ENCODE measurements around the gene PEX11B.

The PEX11B gene

DNA sequence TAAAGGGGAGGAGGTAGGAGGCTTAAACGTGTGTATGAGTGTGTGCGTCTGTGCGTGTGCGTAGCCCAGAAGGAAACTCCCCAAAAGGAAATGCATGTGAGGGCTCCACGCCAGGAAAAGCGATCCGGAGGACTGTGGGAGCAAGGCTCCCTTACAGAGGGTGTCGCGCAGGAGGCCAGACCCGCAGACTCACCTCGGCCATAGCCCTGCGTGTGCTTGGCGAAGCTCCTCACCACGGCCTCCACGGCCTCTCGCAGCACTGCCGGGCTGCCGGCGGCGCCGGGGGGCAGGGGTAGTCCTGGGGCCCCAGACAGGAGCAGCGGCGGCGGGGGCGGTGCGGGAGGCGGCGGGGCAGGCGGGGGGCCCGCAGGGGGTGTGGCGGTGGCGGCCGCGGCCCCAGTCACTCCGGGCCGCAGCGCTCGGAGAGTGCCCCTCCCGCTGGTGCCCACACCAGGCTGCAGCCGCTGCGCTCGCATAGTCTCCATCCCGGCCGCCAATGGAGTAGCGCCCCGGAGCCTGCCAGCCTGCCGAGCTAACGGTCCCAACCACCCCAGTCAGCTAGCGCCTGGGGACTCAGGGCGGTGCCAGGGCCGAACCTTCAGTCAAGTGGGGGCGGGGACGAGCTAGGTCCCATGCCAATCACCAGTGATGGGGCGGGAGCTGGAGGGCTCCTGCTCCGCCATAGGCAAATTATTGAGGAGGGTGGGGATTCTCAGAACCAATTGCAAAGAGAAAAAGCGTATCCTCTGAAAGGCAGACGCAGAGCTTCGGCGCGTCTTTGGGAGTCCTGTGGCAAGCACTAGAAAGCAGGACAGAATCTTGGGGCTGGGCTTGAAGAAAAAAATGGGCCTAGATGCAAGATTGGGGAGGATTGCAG is 39.2 kb upstream of the PEX11B start, which contains the start of gene LIX1L:
TSS of gene LIX1L (minus strand) at position 575 of the 877 bp plus-strand sequence. CDS start at position 485, 90 bp downstream.
- Histone ChIP-seq H3K4me1 (ENCODE audit: insufficient read depth, low read length) (peaks cover 7% of the 10 kb centered on the region), H3K9me3 (ENCODE audit: control insufficient read depth, insufficient read depth, low read length) (no peaks in the 10 kb centered on the region), H3K36me3 (ENCODE audit: insufficient read depth, low read length) (no peaks in the 10 kb centered on the region), H3K9ac (ENCODE audit: low read depth, low read length) (peak within 1 kb of the TSS; percentile 68)

GRCh38 chr1:145956781-145957442 is 38.4 kb upstream of the PEX11B start:
- Histone ChIP-seq H3K9ac (ENCODE audit: low read depth, low read length) (peak overlapping the region; percentile 68), H3K9me3 (ENCODE audit: control insufficient read depth, insufficient read depth, low read length) (no peaks in the 10 kb centered on the region), H3K4me1 (ENCODE audit: insufficient read depth, low read length) (peaks cover 7% of the 10 kb centered on the region), H3K36me3 (ENCODE audit: insufficient read depth, low read length) (no peaks in the 10 kb centered on the region)

DNA sequence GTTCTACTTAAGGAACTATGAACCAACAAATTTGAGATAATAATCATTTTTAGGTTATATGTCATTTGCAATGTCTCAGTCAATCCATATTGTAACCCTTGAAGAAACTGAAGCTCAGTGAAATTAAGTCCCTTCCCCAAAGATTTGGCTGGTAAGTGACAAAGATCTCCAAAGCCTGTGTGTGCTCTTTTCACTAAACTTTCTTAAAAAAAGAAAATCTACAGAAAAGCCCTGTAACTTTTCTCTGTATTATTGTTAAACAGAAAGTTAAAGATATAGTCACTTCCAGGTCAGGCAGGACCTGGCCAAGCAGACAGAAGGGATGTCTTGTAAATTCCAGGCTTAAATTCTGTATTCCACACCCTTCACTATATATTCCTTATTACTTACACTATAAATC is 37.8 kb upstream of the PEX11B start:
- Histone ChIP-seq H3K9ac (ENCODE audit: low read depth, low read length) (peak overlapping the region; percentile 68; the same call in 1 of the 2 replicates), H3K36me3 (ENCODE audit: insufficient read depth, low read length) (no peaks in the 10 kb centered on the region), H3K9me3 (ENCODE audit: control insufficient read depth, insufficient read depth, low read length) (no peaks in the 10 kb centered on the region), H3K4me1 (ENCODE audit: insufficient read depth, low read length) (peaks cover 7% of the 10 kb centered on the region)

GRCh38 chr1:145955436-145955835 is 36.9 kb upstream of the PEX11B start:
- H3K9me3 ChIP-seq (ENCODE audit: control insufficient read depth, insufficient read depth, low read length): no peaks in the 10 kb centered on the region
- H3K4me1 ChIP-seq (ENCODE audit: insufficient read depth, low read length): peaks cover 10% of the 10 kb centered on the region
- H3K36me3 ChIP-seq (ENCODE audit: insufficient read depth, low read length): no peaks in the 10 kb centered on the region
- peak overlapping the region; percentile 6; the same call in 1 of the 2 replicates for H3K9ac ChIP-seq (ENCODE audit: low read depth, low read length)

DNA sequence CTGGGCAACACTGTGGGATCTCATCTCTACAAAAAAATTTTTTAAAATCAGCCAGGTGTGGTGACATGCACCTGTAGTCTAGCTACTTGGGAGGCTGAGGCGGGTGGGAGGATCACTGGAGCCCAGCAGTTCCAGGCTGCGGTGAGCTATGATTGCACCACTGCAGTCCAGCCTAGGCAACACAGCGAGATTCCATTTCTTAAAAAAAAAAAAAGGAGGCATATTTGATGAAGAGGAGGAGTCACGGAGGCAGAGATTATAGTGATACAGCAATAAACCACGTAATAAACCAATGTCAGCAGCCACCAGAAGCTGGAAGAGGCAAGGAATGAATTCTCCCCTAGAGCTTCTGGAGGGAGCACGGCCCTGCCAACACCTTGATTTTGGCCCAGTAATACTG is 35.3 kb upstream of the PEX11B start:
- H3K36me3 ChIP-seq (ENCODE audit: insufficient read depth, low read length): no peaks in the 10 kb centered on the region
- no peak overlapping the region for H3K9ac ChIP-seq (ENCODE audit: low read depth, low read length)
- H3K4me1 ChIP-seq (ENCODE audit: insufficient read depth, low read length): peaks cover 7% of the 10 kb centered on the region
- no peaks in the 10 kb centered on the region for H3K9me3 ChIP-seq (ENCODE audit: control insufficient read depth, insufficient read depth, low read length)

DNA sequence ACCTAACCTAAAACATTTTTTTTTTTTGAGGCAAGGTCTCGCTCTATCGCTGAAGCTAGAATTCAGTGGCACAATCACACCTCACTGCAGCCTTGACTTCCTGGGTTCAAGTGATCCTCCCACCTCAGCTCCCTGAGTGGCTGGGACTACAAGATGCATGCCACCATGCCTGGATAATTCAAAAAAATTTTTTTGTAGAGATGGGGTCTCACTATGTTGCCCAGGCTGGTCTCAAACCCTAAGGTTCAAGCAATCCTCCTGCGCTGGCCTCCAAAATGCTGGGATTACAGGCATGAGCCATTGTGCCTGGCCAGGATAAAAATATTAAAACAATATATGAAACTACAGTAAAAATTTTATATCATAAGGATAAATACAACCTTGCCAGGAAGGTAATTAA is 34.4 kb upstream of the PEX11B start:
- no peaks in the 10 kb centered on the region for H3K36me3 ChIP-seq (ENCODE audit: insufficient read depth, low read length)
- no peak overlapping the region for H3K9ac ChIP-seq (ENCODE audit: low read depth, low read length)
- H3K4me1 ChIP-seq (ENCODE audit: insufficient read depth, low read length): peaks cover 9% of the 10 kb centered on the region
- H3K9me3 ChIP-seq (ENCODE audit: control insufficient read depth, insufficient read depth, low read length): no peaks in the 10 kb centered on the region

DNA sequence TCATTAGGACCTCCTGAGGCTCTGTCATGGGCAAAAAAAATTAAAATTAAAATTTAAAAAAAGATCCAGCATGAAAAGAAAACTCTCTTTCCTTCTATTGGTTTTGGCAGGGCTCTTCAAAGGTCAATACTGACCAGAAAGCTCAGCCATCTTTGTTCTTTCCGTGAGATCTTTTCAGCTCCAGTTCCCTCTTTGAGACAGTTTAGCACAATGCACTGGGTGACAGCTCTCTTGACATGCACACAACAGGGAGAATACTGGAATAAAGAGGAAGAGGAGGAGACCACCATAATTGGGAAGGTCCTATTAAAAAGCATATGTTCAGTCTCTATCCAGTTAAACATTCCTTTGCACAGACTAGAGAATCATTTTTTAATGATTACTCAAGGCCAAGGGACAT is 33.0 kb upstream of the PEX11B start:
- Histone ChIP-seq H3K9me3 (ENCODE audit: control insufficient read depth, insufficient read depth, low read length) (no peaks in the 10 kb centered on the region), H3K4me1 (ENCODE audit: insufficient read depth, low read length) (peaks cover 21% of the 10 kb centered on the region), H3K36me3 (ENCODE audit: insufficient read depth, low read length) (no peaks in the 10 kb centered on the region), H3K9ac (ENCODE audit: low read depth, low read length) (no peak overlapping the region)

GRCh38 chr1:145949219-145949618 is 30.7 kb upstream of the PEX11B start:
- Histone ChIP-seq H3K9ac (ENCODE audit: low read depth, low read length) (no peak overlapping the region), H3K9me3 (ENCODE audit: control insufficient read depth, insufficient read depth, low read length) (no peaks in the 10 kb centered on the region), H3K4me1 (ENCODE audit: insufficient read depth, low read length) (peaks cover 21% of the 10 kb centered on the region), H3K36me3 (ENCODE audit: insufficient read depth, low read length) (no peaks in the 10 kb centered on the region)

- Histone ChIP-seq H3K9me3 (ENCODE audit: control insufficient read depth, insufficient read depth, low read length) (no peaks in the 10 kb centered on the region), H3K4me1 (ENCODE audit: insufficient read depth, low read length) (peaks cover 21% of the 10 kb centered on the region), H3K9ac (ENCODE audit: low read depth, low read length) (no peak overlapping the region), H3K36me3 (ENCODE audit: insufficient read depth, low read length) (no peaks in the 10 kb centered on the region)
These were observed 29.0 kb upstream of the PEX11B start for GRCh38 chr1:145947551-145947950.

- Histone ChIP-seq H3K4me1 (ENCODE audit: insufficient read depth, low read length) (peaks cover 21% of the 10 kb centered on the region), H3K9me3 (ENCODE audit: control insufficient read depth, insufficient read depth, low read length) (no peaks in the 10 kb centered on the region), H3K36me3 (ENCODE audit: insufficient read depth, low read length) (no peaks in the 10 kb centered on the region), H3K9ac (ENCODE audit: low read depth, low read length) (no peak overlapping the region)
These were observed 28.0 kb upstream of the PEX11B start for GRCh38 chr1:145946477-145946986.

- H3K9ac ChIP-seq (ENCODE audit: low read depth, low read length): no peak overlapping the region
- peaks cover 18% of the 10 kb centered on the region for H3K4me1 ChIP-seq (ENCODE audit: insufficient read depth, low read length)
- no peaks in the 10 kb centered on the region for H3K36me3 ChIP-seq (ENCODE audit: insufficient read depth, low read length)
- H3K9me3 ChIP-seq (ENCODE audit: control insufficient read depth, insufficient read depth, low read length): no peaks in the 10 kb centered on the region
These were observed 26.0 kb upstream of the PEX11B start for GRCh38 chr1:145944532-145944931.

DNA sequence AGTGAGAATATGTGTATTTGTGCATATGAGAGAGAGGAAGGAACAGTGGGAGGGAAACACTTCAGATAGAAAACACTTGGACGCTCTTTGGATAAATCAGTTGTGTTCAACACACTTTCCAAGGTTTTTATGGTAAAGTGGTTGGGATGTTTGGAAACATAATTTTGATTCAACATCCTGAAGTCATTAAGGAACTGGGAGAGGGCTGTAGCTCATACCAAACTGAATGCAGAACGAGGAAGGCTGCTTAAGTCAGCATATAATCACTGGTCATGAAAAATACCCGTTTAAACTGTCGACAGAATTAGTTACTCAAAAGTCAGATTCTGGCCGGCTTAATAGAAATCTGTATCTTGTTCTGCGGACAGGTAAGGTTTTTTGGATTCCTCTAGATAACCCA is 24.4 kb upstream of the PEX11B start:
- H3K36me3 ChIP-seq (ENCODE audit: insufficient read depth, low read length): no peaks in the 10 kb centered on the region
- peaks cover 12% of the 10 kb centered on the region for H3K4me1 ChIP-seq (ENCODE audit: insufficient read depth, low read length)
- no peaks in the 10 kb centered on the region for H3K9me3 ChIP-seq (ENCODE audit: control insufficient read depth, insufficient read depth, low read length)
- H3K9ac ChIP-seq (ENCODE audit: low read depth, low read length): no peak overlapping the region

- H3K9me3 ChIP-seq (ENCODE audit: control insufficient read depth, insufficient read depth, low read length): no peaks in the 10 kb centered on the region
- H3K9ac ChIP-seq (ENCODE audit: low read depth, low read length): no peak overlapping the region
- H3K36me3 ChIP-seq (ENCODE audit: insufficient read depth, low read length): no peaks in the 10 kb centered on the region
- H3K4me1 ChIP-seq (ENCODE audit: insufficient read depth, low read length): peaks cover 7% of the 10 kb centered on the region
These were observed 23.9 kb upstream of the PEX11B start for GRCh38 chr1:145942405-145942804.

DNA sequence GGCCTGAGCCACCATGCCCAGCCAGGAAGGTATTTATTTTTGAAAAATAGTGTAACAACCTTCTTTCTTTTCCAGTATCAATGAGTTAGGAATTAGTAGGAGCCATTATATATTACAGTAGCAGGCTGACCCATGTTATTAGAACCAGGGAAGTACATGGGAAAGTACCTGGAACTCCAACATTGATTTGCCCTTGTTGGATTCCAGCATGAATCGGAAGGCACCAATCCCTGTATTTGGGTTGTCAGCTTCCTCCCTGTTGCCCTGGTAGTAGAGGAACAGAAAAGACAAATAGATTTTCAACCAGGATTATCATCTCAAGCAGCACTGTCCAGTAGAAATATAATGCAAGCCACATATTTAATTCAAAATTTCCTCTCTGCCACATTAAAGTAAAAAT is 18.9 kb upstream of the PEX11B start:
- peaks cover 8% of the 10 kb centered on the region; the same call in 1 of the 2 replicates for H3K4me1 ChIP-seq (ENCODE audit: insufficient read depth, low read length)
- no peak overlapping the region for H3K9ac ChIP-seq (ENCODE audit: low read depth, low read length)
- H3K9me3 ChIP-seq (ENCODE audit: control insufficient read depth, insufficient read depth, low read length): no peaks in the 10 kb centered on the region
- H3K36me3 ChIP-seq (ENCODE audit: insufficient read depth, low read length): 0 out of 2 replicates have a peak, but pooled peaks cover 3% of the 10 kb centered on the region

Measured in ES-I3 (cell line).